ENCODE data around the gene TSPO. TPM values are rescaled to one million over a fixed set of nuclear protein-coding genes. Genes with fewer than 3 reads are reported as not detected.

Gene TSPO
- total RNA-seq, 2 experiments from 2014 or later: 43.8 to 45.6 TPM

- CTCF ChIA-PET: no interaction called here
- TF ChIP-seq, protein P1, sequence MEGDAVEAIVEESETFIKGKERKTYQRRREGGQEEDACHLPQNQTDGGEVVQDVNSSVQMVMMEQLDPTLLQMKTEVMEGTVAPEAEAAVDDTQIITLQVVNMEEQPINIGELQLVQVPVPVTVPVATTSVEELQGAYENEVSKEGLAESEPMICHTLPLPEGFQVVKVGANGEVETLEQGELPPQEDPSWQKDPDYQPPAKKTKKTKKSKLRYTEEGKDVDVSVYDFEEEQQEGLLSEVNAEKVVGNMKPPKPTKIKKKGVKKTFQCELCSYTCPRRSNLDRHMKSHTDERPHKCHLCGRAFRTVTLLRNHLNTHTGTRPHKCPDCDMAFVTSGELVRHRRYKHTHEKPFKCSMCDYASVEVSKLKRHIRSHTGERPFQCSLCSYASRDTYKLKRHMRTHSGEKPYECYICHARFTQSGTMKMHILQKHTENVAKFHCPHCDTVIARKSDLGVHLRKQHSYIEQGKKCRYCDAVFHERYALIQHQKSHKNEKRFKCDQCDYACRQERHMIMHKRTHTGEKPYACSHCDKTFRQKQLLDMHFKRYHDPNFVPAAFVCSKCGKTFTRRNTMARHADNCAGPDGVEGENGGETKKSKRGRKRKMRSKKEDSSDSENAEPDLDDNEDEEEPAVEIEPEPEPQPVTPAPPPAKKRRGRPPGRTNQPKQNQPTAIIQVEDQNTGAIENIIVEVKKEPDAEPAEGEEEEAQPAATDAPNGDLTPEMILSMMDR (IDR thresholded peaks at IDR 0.05): no peak
Measured at GRCh38 chr22:43177479-43177878, 26.1 kb downstream of the TSPO start.

DNA sequence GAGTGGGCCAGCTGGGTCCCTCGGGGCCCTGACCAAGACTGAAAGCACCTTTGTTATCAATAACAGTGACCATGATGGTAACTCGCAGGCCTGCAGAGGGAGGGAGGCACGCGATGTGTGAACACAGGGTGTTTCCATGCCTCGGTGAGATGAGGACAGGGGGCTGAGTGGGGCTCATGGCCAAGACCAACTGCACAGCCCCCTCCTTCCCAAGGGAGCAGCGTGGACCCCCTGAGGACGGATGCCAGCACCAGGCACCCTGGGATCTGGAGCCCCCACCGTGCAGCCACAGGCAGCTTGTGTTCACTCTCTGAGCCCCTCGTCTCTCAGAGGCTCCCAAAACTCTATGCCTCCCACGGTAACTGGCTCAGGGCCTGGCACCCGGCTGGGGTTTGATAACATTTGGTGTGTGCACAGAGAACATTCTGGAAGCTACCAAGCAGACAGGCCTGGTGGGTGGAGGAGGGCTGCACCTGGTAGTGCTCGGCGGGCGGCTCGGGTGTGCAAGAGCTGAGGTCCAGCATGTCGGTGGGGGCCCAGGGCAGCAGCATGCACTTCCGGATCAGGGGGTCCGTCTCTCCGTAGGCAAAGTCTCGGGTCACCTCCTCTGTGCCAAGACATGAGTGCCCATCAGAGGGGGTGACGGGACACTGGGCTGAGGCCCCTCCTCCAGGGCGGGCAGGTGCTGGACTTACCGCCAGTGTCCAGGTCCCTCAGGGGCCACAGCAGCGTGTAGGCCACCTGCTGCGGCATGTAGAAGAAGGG, 28.0 kb downstream of the TSPO start:
- no peak for DNase-seq
- H3K36me3 ChIP-seq (ENCODE audit: insufficient read depth, low read length): peaks cover 32% of the 10 kb centered on the region
- no peak overlapping the region for H3K4me3 ChIP-seq (ENCODE audit: low read length)
- intact Hi-C loops (cut with DNase I, micrococcal nuclease): no loop called here
- Mint-ChIP-seq H3K4me1 (ENCODE audit: low read depth) (peaks cover 3% of the 10 kb centered on the region), H3K27ac (no peak overlapping the region), H3K9me3 (no peaks in the 10 kb centered on the region), H3K27me3 (no peaks in the 10 kb centered on the region), H3K4me3 (no peak overlapping the region), H3K36me3 (ENCODE audit: low read depth) (peaks cover 12% of the 10 kb centered on the region)
- TF ChIP-seq, protein P1 (IDR thresholded peaks at IDR 0.05): no peak
- no peaks in the 10 kb centered on the region for H3K27me3 ChIP-seq (ENCODE audit: control insufficient read depth in 1 of 2, insufficient read depth in 2 of 2, low read length in 2 of 2)
- peaks cover 5% of the 10 kb centered on the region for H3K4me1 ChIP-seq (ENCODE audit: insufficient read depth, low read length)
- CTCF ChIA-PET: no interaction called here
- H3K9me3 ChIP-seq (ENCODE audit: control insufficient read depth in 1 of 2, insufficient read depth in 1 of 2, low read length in 2 of 2): no peaks in the 10 kb centered on the region
- POLR2A ChIA-PET: interaction anchor here (1.4 kb wide), 1 partner anchor 8 kb away, joined by 5 read pairs; the partner anchor contains the start of gene TTLL12
- no peak overlapping the region for H3K27ac ChIP-seq (ENCODE audit: low read depth in 1 of 2, low read length in 2 of 2)
- no peak for ATAC-seq (ENCODE audit: poor library complexity)

More at GRCh38 chr22:43177479-43177878, 26.1 kb downstream of the TSPO start:
- peaks cover 44% of the 10 kb centered on the region for H3K36me3 ChIP-seq (ENCODE audit: insufficient read depth, low read length)
- H3K27me3 Mint-ChIP-seq: no peaks in the 10 kb centered on the region
- intact Hi-C loops (cut with DNase I, micrococcal nuclease): no loop called here
- no peaks in the 10 kb centered on the region for H3K9me3 Mint-ChIP-seq
- no peak for DNase-seq
- peaks cover 22% of the 10 kb centered on the region for H3K36me3 Mint-ChIP-seq (ENCODE audit: low read depth)
- H3K27ac Mint-ChIP-seq: no peak overlapping the region
- no peaks in the 10 kb centered on the region for H3K27me3 ChIP-seq (ENCODE audit: control insufficient read depth in 1 of 2, insufficient read depth in 2 of 2, low read length in 2 of 2)
- no peak overlapping the region for H3K4me3 Mint-ChIP-seq
- H3K4me1 ChIP-seq (ENCODE audit: insufficient read depth, low read length): peaks cover 5% of the 10 kb centered on the region
- no peaks in the 10 kb centered on the region for H3K9me3 ChIP-seq (ENCODE audit: control insufficient read depth in 1 of 2, insufficient read depth in 1 of 2, low read length in 2 of 2)
- POLR2A ChIA-PET: no interaction called here
- ATAC-seq (ENCODE audit: poor library complexity): no peak
- H3K4me1 Mint-ChIP-seq (ENCODE audit: low read depth): no peaks in the 10 kb centered on the region
- no peak overlapping the region for H3K27ac ChIP-seq (ENCODE audit: low read depth in 1 of 2, low read length in 2 of 2)
- no peak overlapping the region for H3K4me3 ChIP-seq (ENCODE audit: low read length)

GRCh38 chr22:43179911-43180195, 28.5 kb downstream of the TSPO start:
- no peak overlapping the region for H3K27ac ChIP-seq (ENCODE audit: low read depth in 1 of 2, low read length in 2 of 2)
- H3K36me3 ChIP-seq (ENCODE audit: insufficient read depth, low read length): peaks cover 28% of the 10 kb centered on the region
- Mint-ChIP-seq H3K27me3 (no peaks in the 10 kb centered on the region), H3K9me3 (no peaks in the 10 kb centered on the region), H3K27ac (no peak overlapping the region), H3K4me1 (ENCODE audit: low read depth) (peaks cover 6% of the 10 kb centered on the region), H3K4me3 (no peak overlapping the region), H3K36me3 (ENCODE audit: low read depth) (peaks cover 12% of the 10 kb centered on the region)
- ATAC-seq (ENCODE audit: poor library complexity) (no peak), DNase-seq (no peak)
- ChIA-PET CTCF (no interaction called here), POLR2A (interaction anchor here (1.4 kb wide), 1 partner anchor 8 kb away, joined by 5 read pairs; the partner anchor contains the start of gene TTLL12)
- TF ChIP-seq, protein P1 (IDR thresholded peaks at IDR 0.05): no peak
- no peaks in the 10 kb centered on the region for H3K27me3 ChIP-seq (ENCODE audit: control insufficient read depth in 1 of 2, insufficient read depth in 2 of 2, low read length in 2 of 2)
- intact Hi-C loops (cut with DNase I, micrococcal nuclease): no loop called here
- H3K4me1 ChIP-seq (ENCODE audit: insufficient read depth, low read length): peaks cover 5% of the 10 kb centered on the region
- no peaks in the 10 kb centered on the region for H3K9me3 ChIP-seq (ENCODE audit: control insufficient read depth in 1 of 2, insufficient read depth in 1 of 2, low read length in 2 of 2)
- no peak overlapping the region for H3K4me3 ChIP-seq (ENCODE audit: low read length)

Measured in CD4-positive, alpha-beta T cell (primary cell).